Esophagus squamous epithelium (tissue), 4 donors: Measurements from ENCODE around the gene MAF.

Source experiments
- POLR2A ChIP-seq, 4 donors: fragments of 450-650 bp; IDR thresholded peaks; one replicate each; pipeline ENCODE4 v1.6.1; 2017; ENCODE audit warnings: antibody characterized with exemption in 4 of 4, mild to moderate bottlenecking in 4 of 4, moderate library complexity in 3 of 4
- TF ChIP-seq, protein P1 (sequence below), 6 experiments: fragments of 450-650 bp in 4 of 6; fragments of 200-600 bp in 2 of 6; sonication (generic) in 2 of 6; IDR thresholded peaks; one replicate each; pipeline ENCODE4 v1.5.1; 2016 to 2019; ENCODE audit warnings: antibody characterized with exemption in 6 of 6, mild to moderate bottlenecking in 4 of 6, moderate library complexity in 4 of 6

DNA sequence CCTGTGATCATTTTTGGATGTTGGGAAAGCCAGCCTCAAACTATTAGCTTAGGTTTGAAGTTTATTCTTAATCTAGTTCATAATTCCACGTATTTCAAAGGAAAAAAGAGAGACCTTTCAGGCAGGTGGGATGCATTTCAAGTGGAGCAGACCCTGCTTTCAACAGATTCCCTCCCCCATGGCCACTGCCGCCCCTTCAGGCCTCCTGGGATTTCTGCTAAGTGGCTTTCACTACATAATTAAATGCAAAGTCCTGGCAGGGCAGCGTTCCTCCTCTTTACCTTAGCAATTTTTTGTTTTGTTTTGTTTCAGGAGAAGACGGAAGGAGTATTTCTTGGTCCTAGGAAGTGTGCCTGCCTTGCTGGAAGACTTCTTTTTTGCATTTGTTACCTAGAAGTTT, 36.6 kb downstream of the MAF start:
- TF ChIP-seq, protein P1, sequence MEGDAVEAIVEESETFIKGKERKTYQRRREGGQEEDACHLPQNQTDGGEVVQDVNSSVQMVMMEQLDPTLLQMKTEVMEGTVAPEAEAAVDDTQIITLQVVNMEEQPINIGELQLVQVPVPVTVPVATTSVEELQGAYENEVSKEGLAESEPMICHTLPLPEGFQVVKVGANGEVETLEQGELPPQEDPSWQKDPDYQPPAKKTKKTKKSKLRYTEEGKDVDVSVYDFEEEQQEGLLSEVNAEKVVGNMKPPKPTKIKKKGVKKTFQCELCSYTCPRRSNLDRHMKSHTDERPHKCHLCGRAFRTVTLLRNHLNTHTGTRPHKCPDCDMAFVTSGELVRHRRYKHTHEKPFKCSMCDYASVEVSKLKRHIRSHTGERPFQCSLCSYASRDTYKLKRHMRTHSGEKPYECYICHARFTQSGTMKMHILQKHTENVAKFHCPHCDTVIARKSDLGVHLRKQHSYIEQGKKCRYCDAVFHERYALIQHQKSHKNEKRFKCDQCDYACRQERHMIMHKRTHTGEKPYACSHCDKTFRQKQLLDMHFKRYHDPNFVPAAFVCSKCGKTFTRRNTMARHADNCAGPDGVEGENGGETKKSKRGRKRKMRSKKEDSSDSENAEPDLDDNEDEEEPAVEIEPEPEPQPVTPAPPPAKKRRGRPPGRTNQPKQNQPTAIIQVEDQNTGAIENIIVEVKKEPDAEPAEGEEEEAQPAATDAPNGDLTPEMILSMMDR (IDR thresholded peaks at IDR 0.05): no peak
- TF ChIP-seq POLR2A (IDR thresholded peaks at IDR 0.05): no peak
